ENCODE results near the gene NPC1. TPM values are rescaled to one million over a fixed set of nuclear protein-coding genes. Genes with fewer than 3 reads are reported as not detected.

The NPC1 gene
- total RNA-seq, 3 donors from 2014 or later: 15.9 to 25.4 (median 19.0) TPM

GRCh38 chr18:23574611-23575308 is 11.5 kb downstream of the NPC1 start:
- DNase-seq (no peak), ATAC-seq (peak in 1 of 2 donors; percentile 7)
- Mint-ChIP-seq H3K27me3 (ENCODE audit: low read depth) (no peaks in the 10 kb centered on the region), H3K4me1 (ENCODE audit: low read depth) (peaks cover 59% of the 10 kb centered on the region), H3K4me3 (peak overlapping the region; percentile 37), H3K9me3 (no peaks in the 10 kb centered on the region), H3K36me3 (ENCODE audit: insufficient read depth) (peaks cover 26% of the 10 kb centered on the region)

- H3K4me1 Mint-ChIP-seq (ENCODE audit: low read depth): peaks cover 53% of the 10 kb centered on the region
- ATAC-seq (peak; percentile 53 to 77), DNase-seq (peak; percentile 23)
- H3K9me3 Mint-ChIP-seq: no peaks in the 10 kb centered on the region
- peaks cover 26% of the 10 kb centered on the region for H3K36me3 Mint-ChIP-seq (ENCODE audit: insufficient read depth)
- H3K4me3 Mint-ChIP-seq: peak overlapping the region; percentile 37
- no peaks in the 10 kb centered on the region for H3K27me3 Mint-ChIP-seq (ENCODE audit: low read depth)
Observed at GRCh38 chr18:23573626-23574431, 12.5 kb downstream of the NPC1 start.

GRCh38 chr18:23573020-23573419 is 13.3 kb downstream of the NPC1 start:
- ATAC-seq (no peak), DNase-seq (no peak)
- H3K9me3 Mint-ChIP-seq: no peaks in the 10 kb centered on the region
- H3K27me3 Mint-ChIP-seq (ENCODE audit: low read depth): no peaks in the 10 kb centered on the region
- H3K4me3 Mint-ChIP-seq: peak overlapping the region; percentile 37
- peaks cover 29% of the 10 kb centered on the region for H3K36me3 Mint-ChIP-seq (ENCODE audit: insufficient read depth)
- peaks cover 46% of the 10 kb centered on the region for H3K4me1 Mint-ChIP-seq (ENCODE audit: low read depth)

- DNase-seq (no peak), ATAC-seq (no peak)
- Mint-ChIP-seq H3K36me3 (ENCODE audit: insufficient read depth) (peaks cover 31% of the 10 kb centered on the region), H3K27me3 (ENCODE audit: low read depth) (no peaks in the 10 kb centered on the region), H3K4me3 (no peak overlapping the region), H3K9me3 (no peaks in the 10 kb centered on the region), H3K4me1 (ENCODE audit: low read depth) (peaks cover 45% of the 10 kb centered on the region)
Observed at GRCh38 chr18:23572570-23572969, 13.7 kb downstream of the NPC1 start.

- Mint-ChIP-seq H3K27me3 (ENCODE audit: low read depth) (no peaks in the 10 kb centered on the region), H3K4me1 (ENCODE audit: low read depth) (peaks cover 45% of the 10 kb centered on the region), H3K36me3 (ENCODE audit: insufficient read depth) (peaks cover 34% of the 10 kb centered on the region), H3K4me3 (no peak overlapping the region), H3K9me3 (no peaks in the 10 kb centered on the region)
- ATAC-seq (no peak), DNase-seq (no peak)
Observed at GRCh38 chr18:23572012-23572411, 14.3 kb downstream of the NPC1 start.

GRCh38 chr18:23570912-23571504 is 15.3 kb downstream of the NPC1 start:
- Mint-ChIP-seq H3K4me3 (no peak overlapping the region), H3K9me3 (no peaks in the 10 kb centered on the region), H3K4me1 (ENCODE audit: low read depth) (peaks cover 40% of the 10 kb centered on the region), H3K27me3 (ENCODE audit: low read depth) (no peaks in the 10 kb centered on the region), H3K36me3 (ENCODE audit: insufficient read depth) (peaks cover 33% of the 10 kb centered on the region)
- no peak for ATAC-seq
- no peak for DNase-seq

- H3K36me3 Mint-ChIP-seq (ENCODE audit: insufficient read depth): peaks cover 38% of the 10 kb centered on the region
- H3K4me1 Mint-ChIP-seq (ENCODE audit: low read depth): peaks cover 32% of the 10 kb centered on the region
- DNase-seq (no peak), ATAC-seq (no peak)
- H3K9me3 Mint-ChIP-seq: no peaks in the 10 kb centered on the region
- no peak overlapping the region for H3K4me3 Mint-ChIP-seq
- H3K27me3 Mint-ChIP-seq (ENCODE audit: low read depth): no peaks in the 10 kb centered on the region
Observed at GRCh38 chr18:23569299-23570063, 16.8 kb downstream of the NPC1 start.

- ATAC-seq (no peak), DNase-seq (no peak)
- H3K4me3 Mint-ChIP-seq: no peak overlapping the region
- H3K36me3 Mint-ChIP-seq (ENCODE audit: insufficient read depth): peaks cover 39% of the 10 kb centered on the region
- H3K9me3 Mint-ChIP-seq: no peaks in the 10 kb centered on the region
- peaks cover 27% of the 10 kb centered on the region for H3K4me1 Mint-ChIP-seq (ENCODE audit: low read depth)
- no peaks in the 10 kb centered on the region for H3K27me3 Mint-ChIP-seq (ENCODE audit: low read depth)
Observed at GRCh38 chr18:23568281-23569138, 17.8 kb downstream of the NPC1 start.

- no peak for ATAC-seq
- H3K27me3 Mint-ChIP-seq (ENCODE audit: low read depth): no peaks in the 10 kb centered on the region
- H3K4me1 Mint-ChIP-seq (ENCODE audit: low read depth): peaks cover 27% of the 10 kb centered on the region
- no peak overlapping the region for H3K4me3 Mint-ChIP-seq
- H3K9me3 Mint-ChIP-seq: no peaks in the 10 kb centered on the region
- no peak for DNase-seq
- H3K36me3 Mint-ChIP-seq (ENCODE audit: insufficient read depth): peaks cover 42% of the 10 kb centered on the region
Observed at GRCh38 chr18:23567671-23568070, 18.6 kb downstream of the NPC1 start.

- H3K27me3 Mint-ChIP-seq (ENCODE audit: low read depth): no peaks in the 10 kb centered on the region
- no peak overlapping the region for H3K4me3 Mint-ChIP-seq
- H3K36me3 Mint-ChIP-seq (ENCODE audit: insufficient read depth): peaks cover 50% of the 10 kb centered on the region
Observed at GRCh38 chr18:23565916-23566547, 20.3 kb downstream of the NPC1 start.

GRCh38 chr18:23563377-23564043 is 22.8 kb downstream of the NPC1 start:
- Mint-ChIP-seq H3K4me1 (ENCODE audit: low read depth) (peaks cover 14% of the 10 kb centered on the region), H3K4me3 (no peak overlapping the region), H3K9me3 (no peaks in the 10 kb centered on the region), H3K36me3 (ENCODE audit: insufficient read depth) (peaks cover 40% of the 10 kb centered on the region), H3K27me3 (ENCODE audit: low read depth) (no peaks in the 10 kb centered on the region)
- ATAC-seq (peak; percentile 90 to 98), DNase-seq (no peak)

More at GRCh38 chr18:23565916-23566547, 20.3 kb downstream of the NPC1 start:
- DNase-seq (no peak), ATAC-seq (no peak)
- Mint-ChIP-seq H3K4me1 (ENCODE audit: low read depth) (peaks cover 18% of the 10 kb centered on the region), H3K9me3 (no peaks in the 10 kb centered on the region)

- peaks cover 40% of the 10 kb centered on the region for H3K36me3 Mint-ChIP-seq (ENCODE audit: insufficient read depth)
Observed at GRCh38 chr18:23560186-23560585, 26.1 kb downstream of the NPC1 start.

More at GRCh38 chr18:23560186-23560585, 26.1 kb downstream of the NPC1 start:
- ATAC-seq (no peak), DNase-seq (no peak)
- Mint-ChIP-seq H3K4me3 (no peak overlapping the region), H3K4me1 (ENCODE audit: low read depth) (peaks cover 14% of the 10 kb centered on the region), H3K9me3 (no peaks in the 10 kb centered on the region), H3K27me3 (ENCODE audit: low read depth) (no peaks in the 10 kb centered on the region)
